Endodermal cell (in vitro differentiated cells): Measurements from ENCODE around the gene CNTN6. TPM values are rescaled to one million over a fixed set of nuclear protein-coding genes. Genes with fewer than 3 reads are reported as not detected.

ENCODE experiments used
- DNase-seq: peaks from one replicate; pipeline ENCODE4 v3.0.0-alpha.2; 2017
- H3K27ac ChIP-seq: 2 replicates; pipeline ENCODE4 v1.5.1; 2013; ENCODE audit warnings: mild to moderate bottlenecking, low read depth, low read length, moderate library complexity
- H3K27me3 ChIP-seq: 2 replicates; pipeline ENCODE4 v1.6.1; 2013; ENCODE audit warnings: mild to moderate bottlenecking, low read length, moderate library complexity; ENCODE audit not compliant: insufficient read depth, control insufficient read depth, poor library complexity, severe bottlenecking
- H3K36me3 ChIP-seq: 2 replicates; pipeline ENCODE4 v1.7.0; 2013; ENCODE audit warnings: mild to moderate bottlenecking, low read length, moderate library complexity; ENCODE audit not compliant: control insufficient read depth, insufficient read depth
- H3K4me1 ChIP-seq: one replicate; pipeline ENCODE4 v1.7.0; 2013; ENCODE audit warnings: low read length; ENCODE audit not compliant: control insufficient read depth, insufficient read depth
- H3K4me3 ChIP-seq: 2 replicates; pipeline ENCODE4 v1.5.1; 2013; ENCODE audit warnings: mild to moderate bottlenecking, low read length, moderate library complexity
- H3K9ac ChIP-seq: 2 replicates; pipeline ENCODE4 v1.6.1; 2013; ENCODE audit warnings: mild to moderate bottlenecking, low read length, moderate library complexity; ENCODE audit not compliant: poor library complexity, severe bottlenecking; ENCODE audit errors: extremely low read depth
- H3K9me3 ChIP-seq: 2 replicates; pipeline ENCODE4 v1.6.1; 2013; ENCODE audit warnings: mild to moderate bottlenecking, low read length, moderate library complexity; ENCODE audit not compliant: control insufficient read depth
- H3K27ac Mint-ChIP-seq: 2 replicates; pipeline ENCODE4 v1.8.0; 2020; ENCODE audit warnings: mixed read lengths
- H3K27me3 Mint-ChIP-seq: 2 replicates; pipeline ENCODE4 v1.8.0; 2021; ENCODE audit warnings: mild to moderate bottlenecking, mixed read lengths; ENCODE audit not compliant: insufficient read depth
- H3K36me3 Mint-ChIP-seq: 2 replicates; pipeline ENCODE4 v1.8.0; 2020; ENCODE audit warnings: low read depth, mixed read lengths
- H3K4me1 Mint-ChIP-seq: 2 replicates; pipeline ENCODE4 v1.8.0; 2020; ENCODE audit warnings: mixed read lengths
- H3K4me3 Mint-ChIP-seq: 2 replicates; pipeline ENCODE4 v1.8.0; 2020; ENCODE audit warnings: mild to moderate bottlenecking, moderate library complexity, mixed read lengths
- H3K9me3 Mint-ChIP-seq: 2 replicates; pipeline ENCODE4 v1.8.0; 2020; ENCODE audit warnings: mild to moderate bottlenecking, mixed read lengths
- CTCF ChIP-seq: fragments of 200-600 bp; sonication (generic); conservative IDR thresholded peaks from 2 replicates; pipeline ENCODE4 v1.5.0; 2021; ENCODE audit warnings: antibody characterized with exemption, mild to moderate bottlenecking
- WGBS, 2 experiments: methylation state at CpG; one replicate each; pipeline versions ENCODE4 v1.1.5 to v1.1.7; 2013; ENCODE audit warnings: missing lambda C conversion rate in 2 of 2, mixed read lengths in 1 of 2; ENCODE audit not compliant: insufficient coverage in 1 of 2, insufficient read length in 1 of 2; 5-methylcytosine and 5-hydroxymethylcytosine counted together
- total RNA-seq, 2 donors: library from RNA; stranded (reverse); fragmentation: NEBNext Ultra II Directional in 1 of 2; extraction: Animal tissue kit (Norgen Biotek cat#: 25700) in 1 of 2; gene quantifications; 2 replicates in 1 of 2; 3 replicates in 1 of 2; pipeline ENCODE4 v1.2.1, GENCODE V29; 2021

Gene CNTN6
- total RNA-seq, 2 donors from 2014 or later: 0.31 to 0.51 TPM

- Mint-ChIP-seq H3K27ac (no peak overlapping the region), H3K4me3 (no peak overlapping the region), H3K27me3 (no peaks in the 10 kb centered on the region), H3K36me3 (no peaks in the 10 kb centered on the region), H3K4me1 (peaks cover 34% of the 10 kb centered on the region), H3K9me3 (no peaks in the 10 kb centered on the region)
- Histone ChIP-seq H3K27me3 (no peaks in the 10 kb centered on the region), H3K27ac (no peak overlapping the region), H3K9ac (no peak overlapping the region), H3K4me3 (peak overlapping the region; percentile 28), H3K9me3 (peaks cover 17% of the 10 kb centered on the region), H3K36me3 (no peaks in the 10 kb centered on the region), H3K4me1 (peaks cover 3% of the 10 kb centered on the region)
- DNase-seq: no peak
- TF ChIP-seq CTCF: no peak
- WGBS, 2 experiments: 60 to 89% methylated on average over 1 to 2 of the region's 2 CpGs
Measured at GRCh38 chr3:1197051-1197450, 104.2 kb downstream of the CNTN6 start.

- Mint-ChIP-seq H3K4me1 (peaks cover 23% of the 10 kb centered on the region), H3K27me3 (no peaks in the 10 kb centered on the region), H3K27ac (no peak overlapping the region), H3K9me3 (no peaks in the 10 kb centered on the region), H3K36me3 (no peaks in the 10 kb centered on the region), H3K4me3 (no peak overlapping the region)
- no peaks in the 10 kb centered on the region for H3K36me3 ChIP-seq
- TF ChIP-seq CTCF: no peak
- peaks cover 3% of the 10 kb centered on the region for H3K4me1 ChIP-seq
- no peaks in the 10 kb centered on the region for H3K27me3 ChIP-seq
- no peak overlapping the region for H3K9ac ChIP-seq
- H3K9me3 ChIP-seq: peaks cover 14% of the 10 kb centered on the region
- H3K27ac ChIP-seq: no peak overlapping the region
- no peak for DNase-seq
- 98% methylated on average over 1 of the region's 1 CpG; no CpG with 5 or more reads in 1 of the 2 experiments for WGBS, 2 experiments
- no peak overlapping the region for H3K4me3 ChIP-seq
Measured at GRCh38 chr3:1200371-1200770, 107.5 kb downstream of the CNTN6 start.

- H3K9ac ChIP-seq: no peak overlapping the region
- Mint-ChIP-seq H3K36me3 (no peaks in the 10 kb centered on the region), H3K4me3 (no peak overlapping the region), H3K27me3 (no peaks in the 10 kb centered on the region), H3K27ac (no peak overlapping the region), H3K4me1 (no peaks in the 10 kb centered on the region), H3K9me3 (no peaks in the 10 kb centered on the region)
- H3K4me1 ChIP-seq: no peaks in the 10 kb centered on the region
- TF ChIP-seq CTCF: no peak
- 81 to 83% methylated on average over 2 of the region's 2 CpGs for WGBS, 2 experiments
- peaks cover 4% of the 10 kb centered on the region for H3K9me3 ChIP-seq
- H3K27ac ChIP-seq: no peak overlapping the region
- H3K27me3 ChIP-seq: no peaks in the 10 kb centered on the region
- no peaks in the 10 kb centered on the region for H3K36me3 ChIP-seq
- no peak overlapping the region for H3K4me3 ChIP-seq
- no peak for DNase-seq
Measured at GRCh38 chr3:1207904-1208303, 115.1 kb downstream of the CNTN6 start.
